Lower lobe of right lung (tissue), 2 donors: ENCODE data around the gene ICA1. TPM values are rescaled to one million over a fixed set of nuclear protein-coding genes. Genes with fewer than 3 reads are reported as not detected.
A peak's percentile ranks its signal among the peaks of the same experiment; 100 is the strongest.

Experiments used
- ATAC-seq, 2 donors: fragments of 200-7000 bp; cut with Tn5 transposase; one replicate each; pipeline ENCODE4 v1.9.1; 2020 to 2022; ENCODE audit warnings: mild to moderate bottlenecking in 2 of 2, moderate library complexity in 2 of 2
- DNase-seq: peaks from one replicate; pipeline ENCODE4 v3.0.0-alpha.2; 2020
- H3K27ac ChIP-seq: fragments of 200-600 bp; one replicate; pipeline ENCODE4 v1.8.0; 2022
- H3K27me3 ChIP-seq: fragments of 200-600 bp; one replicate; pipeline ENCODE4 v1.8.0; 2022; ENCODE audit warnings: low read depth
- H3K36me3 ChIP-seq: fragments of 200-600 bp; one replicate; pipeline ENCODE4 v1.8.0; 2022; ENCODE audit warnings: mild to moderate bottlenecking
- H3K4me1 ChIP-seq: fragments of 200-600 bp; one replicate; pipeline ENCODE4 v1.8.0; 2022
- H3K4me3 ChIP-seq: fragments of 200-600 bp; one replicate; pipeline ENCODE4 v1.8.0; 2022; ENCODE audit warnings: mild to moderate bottlenecking
- H3K9me3 ChIP-seq: fragments of 200-600 bp; one replicate; pipeline ENCODE4 v1.8.0; 2022
- intact Hi-C: fragments of 100-400 bp; cut with DNase I; formaldehyde crosslinking; loops from one replicate; pipeline ENCODE4 v1.11.0; 2022
- total RNA-seq: library from RNA; stranded (reverse); fragmentation: NEBNext Ultra II Directional; extraction: Animal tissue kit (Norgen Biotek cat#: 25700); gene quantifications from one replicate; pipeline ENCODE4 v1.2.1, GENCODE V29; 2021
- TF ChIP-seq, protein P1 (sequence below): fragments of 200-600 bp; IDR thresholded peaks from one replicate; pipeline ENCODE4 v1.8.0; 2022; ENCODE audit warnings: antibody characterized with exemption, mild to moderate bottlenecking
- donor health status: DM: no; HTN: yes; CAD: no; lungs with severe emphysema.

Gene ICA1
- total RNA-seq, 1 donor from 2014 or later = 19.5 TPM

DNA sequence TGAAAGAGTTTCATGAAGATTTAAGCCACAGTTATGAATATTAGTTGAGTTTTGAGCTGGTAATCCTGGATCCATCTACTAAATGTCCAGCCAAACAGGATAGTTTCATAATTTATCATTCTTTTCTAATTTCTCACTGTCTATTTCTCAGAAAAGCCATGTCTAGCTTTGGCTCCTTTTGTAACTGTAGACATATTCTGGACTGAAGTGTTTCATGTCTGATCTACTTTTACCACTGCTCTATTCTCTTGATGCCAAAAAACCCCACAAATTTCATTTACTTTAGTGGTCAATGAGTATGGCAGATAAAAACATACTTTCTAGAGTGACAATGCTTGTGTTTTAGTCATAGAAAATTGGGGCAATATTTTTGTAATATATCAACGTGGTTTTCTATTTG is 61.2 kb downstream of the ICA1 start:
- no peak for ATAC-seq
- intact Hi-C loops = no loop called here
- Histone ChIP-seq H3K9me3 (no peaks in the 10 kb centered on the region), H3K27me3 (no peaks in the 10 kb centered on the region), H3K36me3 (no peaks in the 10 kb centered on the region), H3K4me1 (no peaks in the 10 kb centered on the region), H3K27ac (no peak overlapping the region), H3K4me3 (no peak overlapping the region)
- TF ChIP-seq, protein P1, sequence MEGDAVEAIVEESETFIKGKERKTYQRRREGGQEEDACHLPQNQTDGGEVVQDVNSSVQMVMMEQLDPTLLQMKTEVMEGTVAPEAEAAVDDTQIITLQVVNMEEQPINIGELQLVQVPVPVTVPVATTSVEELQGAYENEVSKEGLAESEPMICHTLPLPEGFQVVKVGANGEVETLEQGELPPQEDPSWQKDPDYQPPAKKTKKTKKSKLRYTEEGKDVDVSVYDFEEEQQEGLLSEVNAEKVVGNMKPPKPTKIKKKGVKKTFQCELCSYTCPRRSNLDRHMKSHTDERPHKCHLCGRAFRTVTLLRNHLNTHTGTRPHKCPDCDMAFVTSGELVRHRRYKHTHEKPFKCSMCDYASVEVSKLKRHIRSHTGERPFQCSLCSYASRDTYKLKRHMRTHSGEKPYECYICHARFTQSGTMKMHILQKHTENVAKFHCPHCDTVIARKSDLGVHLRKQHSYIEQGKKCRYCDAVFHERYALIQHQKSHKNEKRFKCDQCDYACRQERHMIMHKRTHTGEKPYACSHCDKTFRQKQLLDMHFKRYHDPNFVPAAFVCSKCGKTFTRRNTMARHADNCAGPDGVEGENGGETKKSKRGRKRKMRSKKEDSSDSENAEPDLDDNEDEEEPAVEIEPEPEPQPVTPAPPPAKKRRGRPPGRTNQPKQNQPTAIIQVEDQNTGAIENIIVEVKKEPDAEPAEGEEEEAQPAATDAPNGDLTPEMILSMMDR = no peak
- DNase-seq = no peak

DNA sequence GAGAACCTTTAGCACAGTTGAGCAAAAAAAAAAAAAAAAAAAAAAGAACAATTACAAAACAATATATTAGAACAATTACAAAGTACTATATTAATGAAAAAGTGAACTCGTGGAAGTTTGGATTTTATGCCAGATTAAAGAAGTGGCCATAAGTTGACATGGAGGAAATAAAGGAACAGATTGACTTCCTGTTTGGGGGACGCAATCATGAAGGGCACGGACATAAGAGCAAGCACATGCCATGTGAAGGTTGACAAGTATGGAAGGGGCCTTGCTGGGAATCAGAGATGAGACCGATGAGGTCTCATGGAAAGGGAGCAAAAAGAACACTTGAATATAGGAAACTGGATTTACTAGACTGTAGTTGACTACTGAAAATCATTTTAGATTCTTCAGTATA is 61.7 kb downstream of the ICA1 start:
- TF ChIP-seq, protein P1 = no peak
- Histone ChIP-seq H3K27me3 (no peaks in the 10 kb centered on the region), H3K4me1 (no peaks in the 10 kb centered on the region), H3K36me3 (no peaks in the 10 kb centered on the region), H3K9me3 (no peaks in the 10 kb centered on the region), H3K27ac (no peak overlapping the region), H3K4me3 (no peak overlapping the region)
- intact Hi-C loops = no loop called here
- ATAC-seq = no peak
- DNase-seq = no peak

DNA sequence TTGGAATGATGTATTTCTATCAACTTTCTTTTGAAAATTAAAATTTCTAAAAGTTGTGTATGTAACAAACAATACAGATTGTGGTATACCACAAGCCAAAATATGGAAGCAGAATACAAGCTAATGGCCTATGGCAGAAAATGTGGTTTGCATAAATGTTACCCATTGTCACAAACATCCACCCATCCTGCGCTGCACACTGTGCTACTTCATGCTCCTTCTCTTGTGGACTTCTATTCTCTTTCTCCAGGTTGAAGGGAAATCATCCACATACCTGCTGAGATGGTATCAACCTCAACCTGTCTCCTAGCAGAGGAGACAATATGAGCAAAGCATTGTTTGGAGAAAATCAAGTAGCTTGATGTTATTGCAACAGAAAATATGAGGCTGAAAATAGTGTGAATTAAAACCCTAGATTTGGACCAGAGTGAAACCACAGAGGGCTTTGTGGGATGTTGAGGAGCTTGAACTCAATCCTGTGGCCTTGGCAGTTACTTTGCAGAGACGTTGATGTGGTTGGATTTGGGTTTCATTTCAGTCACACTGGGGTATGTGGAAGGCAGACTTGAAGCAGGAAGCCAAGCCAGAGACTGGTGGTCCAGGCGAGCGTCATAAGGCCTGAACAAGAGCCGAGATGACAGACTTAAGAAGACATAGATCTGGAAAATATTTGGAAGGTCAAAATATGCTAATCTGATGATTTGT is 63.8 kb downstream of the ICA1 start:
- H3K9me3 ChIP-seq = no peaks in the 10 kb centered on the region
- ATAC-seq = peak in 1 of 2 donors; percentile 58
- H3K4me3 ChIP-seq = no peak overlapping the region
- TF ChIP-seq, protein P1 = no peak
- no peaks in the 10 kb centered on the region for H3K27me3 ChIP-seq
- intact Hi-C loops = no loop called here
- H3K36me3 ChIP-seq = no peaks in the 10 kb centered on the region
- no peak for DNase-seq
- H3K4me1 ChIP-seq = no peaks in the 10 kb centered on the region
- H3K27ac ChIP-seq = no peak overlapping the region

DNA sequence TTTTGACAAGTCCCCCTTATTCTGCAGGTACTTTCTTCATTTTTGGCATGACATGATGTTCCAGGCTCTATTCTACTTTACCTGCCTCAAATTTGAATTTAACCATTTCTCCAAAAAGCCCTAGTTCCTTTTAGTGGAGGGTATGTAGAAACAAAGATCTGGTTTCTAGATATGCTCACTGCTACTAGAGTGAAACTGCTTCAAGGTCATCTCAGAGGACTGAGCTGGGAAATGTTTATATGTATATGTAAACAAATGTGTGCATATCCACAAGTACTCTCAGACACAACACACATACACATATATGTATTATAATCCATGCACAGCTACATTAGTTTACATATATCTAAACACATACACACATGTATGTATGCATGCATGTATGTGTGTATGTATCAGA is 69.1 kb downstream of the ICA1 start:
- no peak overlapping the region for H3K27ac ChIP-seq
- DNase-seq (no peak), ATAC-seq (no peak)
- H3K4me3 ChIP-seq = no peak overlapping the region
- no peaks in the 10 kb centered on the region for H3K27me3 ChIP-seq
- TF ChIP-seq, protein P1 = no peak
- intact Hi-C loops = no loop called here
- no peaks in the 10 kb centered on the region for H3K36me3 ChIP-seq
- no peaks in the 10 kb centered on the region for H3K9me3 ChIP-seq
- no peaks in the 10 kb centered on the region for H3K4me1 ChIP-seq

DNA sequence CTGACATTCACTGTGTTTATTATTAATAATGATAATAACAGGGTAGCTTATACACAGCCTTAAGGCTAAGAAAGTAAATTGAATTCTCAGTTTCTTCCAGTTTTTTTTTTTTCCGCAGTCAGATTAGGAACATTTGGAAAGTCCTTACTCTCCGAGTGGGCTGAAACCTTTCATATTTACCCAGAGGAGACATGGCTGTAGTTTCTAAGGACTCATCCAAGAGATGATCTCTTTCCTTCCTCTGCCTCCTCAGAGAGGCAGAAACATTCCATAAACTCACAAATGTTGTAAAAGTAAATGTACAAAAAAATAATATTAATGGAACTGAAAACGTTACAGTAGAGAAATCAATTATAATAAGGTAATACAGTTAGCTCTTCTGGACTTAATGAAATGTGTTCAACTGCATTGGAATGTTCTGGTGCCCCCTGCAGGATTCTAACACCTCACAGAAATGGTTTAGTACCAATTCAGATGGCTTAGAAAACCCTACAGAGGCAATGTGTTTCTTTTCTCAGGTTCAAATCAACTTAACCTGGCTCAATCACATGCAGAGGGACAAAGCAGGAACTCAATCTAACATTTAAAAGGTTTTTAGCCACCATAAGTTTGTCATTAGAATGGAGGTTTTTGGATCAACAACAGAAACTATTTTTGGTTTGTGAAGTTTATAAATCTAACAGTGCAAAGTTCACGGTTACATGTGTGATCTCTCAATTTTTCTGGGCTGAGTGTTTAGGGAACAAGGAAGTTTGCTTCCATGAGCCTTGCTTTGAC is 71.7 kb downstream of the ICA1 start:
- Histone ChIP-seq H3K4me3 (no peak overlapping the region), H3K27me3 (no peaks in the 10 kb centered on the region), H3K27ac (no peak overlapping the region), H3K9me3 (no peaks in the 10 kb centered on the region), H3K36me3 (no peaks in the 10 kb centered on the region), H3K4me1 (no peaks in the 10 kb centered on the region)
- intact Hi-C loops = no loop called here
- no peak for DNase-seq
- TF ChIP-seq, protein P1 = peak; percentile 66
- peak; percentile 51 to 71 for ATAC-seq
